Fibroblast of upper back skin (primary cell): ENCODE measurements around the gene SYDE2.

Source experiments
- DNase-seq: peaks from one replicate; pipeline ENCODE4 v3.0.0-alpha.2; 2013

The SYDE2 gene

DNA sequence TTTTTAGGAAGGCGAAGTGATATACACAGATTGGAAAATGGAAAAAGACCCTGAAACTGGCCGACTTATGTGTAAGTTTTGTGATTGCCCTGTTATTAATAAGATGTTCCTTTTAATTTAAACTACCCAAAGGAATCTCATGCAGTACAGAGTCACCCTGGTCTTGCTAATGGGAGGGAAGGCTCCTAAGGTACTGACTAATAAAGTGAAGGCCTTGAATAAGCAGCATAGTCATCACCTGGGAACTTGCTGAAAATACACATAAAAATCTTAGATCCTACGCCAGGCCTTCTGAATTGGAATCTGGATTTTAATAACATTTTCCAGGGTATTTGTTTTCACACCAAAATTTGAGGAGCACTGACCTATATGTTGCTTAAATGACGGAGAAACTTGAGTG is 79.1 kb downstream of the SYDE2 start:
- no peak for DNase-seq

DNA sequence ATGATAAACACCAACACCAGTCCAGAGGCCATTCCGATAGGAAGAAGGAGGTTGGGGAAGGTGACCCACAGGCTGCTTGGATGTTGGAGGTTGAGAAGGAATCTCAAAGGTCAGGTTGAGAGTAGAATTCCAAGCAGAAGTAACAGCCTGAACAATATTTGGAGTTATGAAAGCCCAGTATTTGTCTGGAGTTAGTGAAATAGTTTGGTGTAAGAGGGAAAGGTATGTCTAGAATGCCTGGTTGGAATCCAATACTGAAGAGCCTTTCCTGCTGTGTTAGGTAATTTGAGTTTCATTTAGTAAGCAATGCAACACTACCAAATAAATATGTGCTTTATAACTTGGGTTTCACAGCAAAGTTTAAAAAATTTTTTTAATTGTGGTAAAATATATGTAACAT is 82.1 kb downstream of the SYDE2 start:
- peak; percentile 51 for DNase-seq

DNA sequence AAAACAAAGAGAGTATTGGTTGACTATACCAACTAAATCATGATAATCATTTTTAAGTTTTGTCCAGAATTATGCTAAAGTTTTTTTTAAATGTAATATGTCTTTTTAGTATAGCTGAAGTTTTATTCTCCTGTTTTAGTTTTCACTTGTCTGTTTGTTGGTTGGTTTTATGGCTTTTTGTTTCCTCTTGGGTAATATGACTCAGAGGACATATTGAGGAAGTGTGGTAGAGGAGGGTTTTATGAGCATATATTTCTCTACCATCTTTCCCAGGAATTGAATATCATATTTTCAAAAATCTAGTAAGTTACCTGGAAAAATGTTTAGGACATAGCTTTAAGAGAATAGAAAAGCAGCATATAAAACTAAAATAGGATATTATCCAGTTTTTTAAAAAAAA is 84.0 kb downstream of the SYDE2 start:
- DNase-seq, result no peak

DNA sequence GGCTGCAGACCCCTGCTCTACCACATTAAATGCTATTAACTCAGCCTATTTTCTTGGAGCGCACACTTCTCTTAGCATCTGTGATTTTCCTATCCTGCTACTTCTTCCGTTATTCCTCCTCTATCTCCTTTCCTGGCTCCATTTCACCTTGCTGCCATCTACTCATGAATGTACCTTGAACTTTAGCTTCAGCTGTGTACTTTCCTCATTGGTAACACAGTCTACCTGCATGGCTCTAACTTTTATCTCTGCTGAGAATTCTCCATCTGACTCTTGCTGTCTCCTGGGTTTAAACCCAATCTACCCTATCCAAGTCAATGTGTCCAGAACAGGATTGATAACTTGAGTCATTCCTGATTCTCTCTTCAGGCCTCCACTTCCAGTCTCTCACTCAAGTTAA is 84.9 kb downstream of the SYDE2 start:
- no peak for DNase-seq

GRCh38 chr1:85111695-85112094 is 89.1 kb downstream of the SYDE2 start:
- no peak for DNase-seq

- DNase-seq, result peak; percentile 69
These were observed 91.3 kb downstream of the SYDE2 start for GRCh38 chr1:85109475-85109874.
